Measurements from ENCODE around the gene UPP2.

UPP2 gene

DNA sequence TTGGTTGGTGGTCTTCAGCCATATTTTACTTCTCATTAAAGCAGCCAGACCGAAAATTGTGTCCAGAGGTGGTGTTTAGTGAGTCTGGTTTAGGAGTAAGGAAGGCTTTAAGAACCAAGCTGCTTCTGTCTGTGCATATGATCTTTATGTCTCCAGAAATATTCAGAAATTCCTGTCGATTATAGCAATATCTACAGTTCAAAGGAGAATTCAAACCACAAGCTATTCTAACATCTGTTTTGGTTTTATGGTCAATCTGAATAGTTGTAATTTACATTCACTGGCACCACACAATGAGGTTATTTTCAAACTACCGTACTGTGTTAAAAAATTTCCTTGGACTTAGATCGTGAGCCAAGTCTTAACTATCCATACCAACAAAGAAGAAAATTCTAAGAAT lies 11.3 kb downstream of the UPP2 start:
- no peak for DNase-seq

DNA sequence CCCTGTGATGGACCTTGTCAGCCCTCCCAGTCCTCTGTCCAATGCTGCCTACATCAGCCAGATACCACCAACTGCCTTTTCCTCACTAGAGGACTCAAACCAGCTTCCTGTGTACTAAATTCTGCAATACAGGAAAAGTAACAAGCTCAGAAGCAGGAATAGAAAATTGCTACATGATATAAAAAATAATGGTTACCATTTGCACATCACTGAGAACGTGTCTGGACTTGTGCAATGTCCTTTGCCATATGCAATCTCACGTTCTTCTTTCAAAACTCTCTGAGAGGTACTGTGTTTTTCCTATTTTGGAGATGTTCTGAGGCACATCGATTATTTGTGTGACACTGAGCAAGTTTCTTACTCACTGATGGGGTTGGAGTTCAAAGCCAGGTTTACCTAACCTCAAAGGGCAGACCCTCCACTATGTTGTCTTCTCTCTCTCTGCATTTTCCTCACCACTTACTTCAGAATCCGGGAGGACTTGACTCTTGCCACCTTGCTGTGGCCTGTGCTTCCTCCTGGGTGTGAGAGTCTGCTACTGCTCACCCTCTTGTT lies 12.1 kb downstream of the UPP2 start:
- no peak for DNase-seq

- no peak for DNase-seq
Observed at GRCh38 chr2:158114516-158114915, 12.8 kb downstream of the UPP2 start.

- DNase-seq, result no peak
Observed at GRCh38 chr2:158115202-158115767, 13.6 kb downstream of the UPP2 start.

DNA sequence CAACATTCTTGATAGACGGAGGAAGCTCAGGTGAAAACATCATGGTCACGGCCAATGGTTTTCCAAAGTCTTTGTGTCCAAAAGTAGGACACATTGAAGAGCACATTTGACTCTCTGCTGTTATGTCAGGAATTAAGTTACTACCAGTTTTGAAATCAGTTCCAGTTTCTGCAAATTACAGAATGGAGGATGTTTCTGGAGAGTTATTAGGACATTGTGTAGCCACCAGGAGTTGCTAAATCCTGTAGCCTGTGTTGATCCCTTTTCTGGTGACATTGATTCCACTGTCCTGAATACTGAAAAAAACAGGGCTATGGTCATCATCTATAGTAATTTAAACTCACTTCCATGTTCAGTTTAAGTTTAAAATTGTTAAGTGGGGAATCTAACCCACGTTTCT lies 15.3 kb downstream of the UPP2 start:
- no peak for DNase-seq

DNA sequence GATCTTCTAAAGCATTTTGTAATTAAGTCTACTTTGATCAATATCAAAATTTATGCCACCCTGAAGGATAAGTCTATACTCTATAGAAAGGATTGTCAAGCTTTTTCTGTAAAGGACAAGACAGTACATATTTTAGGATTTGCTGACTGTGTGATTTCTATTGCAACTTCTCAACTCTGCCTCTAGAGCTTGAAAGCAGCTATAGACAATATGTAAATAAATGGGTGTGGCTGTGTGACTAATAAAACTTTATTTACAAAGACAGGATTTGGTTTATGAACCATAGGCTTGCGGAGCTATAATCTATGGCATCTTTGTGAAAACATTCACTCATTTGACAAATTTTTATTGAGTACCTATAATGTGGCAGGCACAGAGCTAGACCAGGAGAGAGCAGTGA lies 18.4 kb downstream of the UPP2 start:
- DNase-seq, result no peak

- DNase-seq, result no peak
Observed at GRCh38 chr2:158120664-158121641, 19.3 kb downstream of the UPP2 start.

GRCh38 chr2:158124896-158125295 lies 23.2 kb downstream of the UPP2 start:
- no peak for DNase-seq

DNA sequence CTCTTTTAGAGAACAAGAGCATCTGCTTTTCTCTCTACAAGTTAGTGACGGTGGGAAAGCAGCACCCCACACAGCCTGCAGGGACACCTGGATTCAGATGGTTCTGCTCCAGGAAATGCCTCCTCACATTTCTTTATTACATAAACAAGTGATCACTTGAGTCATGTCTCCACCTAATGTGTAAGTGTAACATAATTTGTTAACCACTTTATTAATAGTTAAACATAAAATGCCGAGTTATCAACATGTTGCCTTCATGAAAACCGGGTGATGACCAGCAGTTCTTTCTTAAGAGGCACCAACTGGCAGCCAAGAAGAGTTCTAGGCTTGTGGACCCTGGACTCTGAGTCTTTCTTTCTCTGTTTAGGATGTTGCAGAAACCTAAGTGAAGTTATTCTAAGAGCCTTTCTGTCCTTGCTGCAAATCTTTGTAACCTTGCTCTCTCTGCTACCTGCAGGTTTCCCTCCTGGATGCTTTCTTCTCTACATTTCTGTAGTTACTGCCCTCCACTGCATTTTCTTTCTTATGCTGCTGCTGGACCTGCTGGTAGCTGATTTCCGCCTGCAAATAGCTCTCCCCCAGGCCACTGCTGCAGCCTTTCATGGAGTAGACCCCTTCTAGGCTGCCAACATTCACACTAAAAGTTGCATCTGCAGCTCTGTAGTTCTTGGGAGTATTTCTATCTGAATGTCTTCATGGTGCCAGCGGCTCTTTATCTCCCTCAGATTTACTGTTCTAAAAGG lies 24.3 kb downstream of the UPP2 start:
- DNase-seq, result no peak

DNA sequence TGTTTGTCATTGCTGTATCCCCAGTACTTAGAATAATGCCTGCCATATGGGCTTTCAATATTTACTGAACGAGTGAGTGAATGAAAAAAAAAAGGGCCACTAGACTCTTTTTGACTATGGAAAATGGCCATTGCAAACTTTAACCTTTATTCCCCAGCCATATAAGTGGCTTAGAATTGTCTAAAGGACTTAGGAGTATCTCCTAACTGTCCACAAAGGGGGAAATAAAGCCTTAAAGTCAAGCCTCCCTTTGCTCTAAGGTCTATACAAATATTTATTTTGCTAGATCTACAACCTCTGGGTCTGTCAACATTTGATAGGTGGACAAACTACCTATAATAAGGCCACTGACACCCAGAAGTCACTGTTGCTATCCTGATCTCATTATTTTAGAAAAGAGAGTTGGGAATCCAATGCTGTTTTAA lies 25.7 kb downstream of the UPP2 start:
- DNase-seq, result no peak

GRCh38 chr2:158128168-158128973 lies 26.7 kb downstream of the UPP2 start:
- no peak for DNase-seq

DNA sequence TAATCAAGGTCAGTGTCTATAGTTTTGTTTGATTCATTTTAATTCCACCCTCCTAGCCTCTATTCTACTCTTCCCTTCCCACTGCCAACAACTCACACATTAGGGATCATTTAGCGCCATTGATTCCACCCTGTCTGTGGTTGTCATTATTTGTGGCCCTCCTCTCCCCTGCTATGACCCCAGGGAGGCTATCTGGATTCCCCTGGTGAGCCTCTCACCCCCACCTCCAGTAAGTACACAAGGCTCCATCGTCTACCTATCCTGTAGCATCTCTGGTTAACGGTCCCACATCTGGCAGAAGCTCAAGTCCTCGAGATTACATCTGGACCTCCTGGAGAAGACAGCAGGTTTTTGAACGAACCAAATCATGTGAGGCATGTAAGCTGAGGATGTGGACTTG lies 27.4 kb downstream of the UPP2 start:
- DNase-seq, result no peak

DNA sequence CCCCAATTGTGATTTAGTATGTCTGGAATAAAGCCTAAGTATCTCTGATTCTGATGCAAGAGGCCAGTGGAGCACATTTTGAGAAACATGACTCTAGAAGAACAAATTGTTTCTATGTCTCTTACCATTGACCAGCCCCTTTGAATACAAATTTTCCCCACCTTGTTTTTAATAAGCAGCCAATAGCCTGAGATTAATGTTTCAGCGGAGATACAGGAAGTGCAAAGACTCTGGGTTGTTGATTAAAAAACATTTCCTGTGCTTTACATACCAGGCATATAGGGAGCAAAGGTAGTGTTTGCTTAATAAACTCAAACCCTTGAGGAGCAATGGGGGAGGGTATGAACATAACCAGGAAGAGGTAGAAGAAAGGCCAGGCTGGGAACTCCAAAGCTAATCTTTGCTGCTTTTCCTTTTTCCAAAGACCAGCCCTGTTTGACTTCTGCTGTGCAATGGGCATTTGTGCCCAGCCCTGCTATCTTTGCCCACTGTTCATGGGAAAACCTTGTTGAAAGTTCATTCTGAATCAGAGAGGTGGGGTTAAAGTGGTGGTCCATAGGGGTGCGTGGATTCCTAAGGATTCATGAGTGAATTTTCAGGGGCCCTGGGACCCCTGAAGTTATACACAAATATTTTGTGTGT lies 29.3 kb downstream of the UPP2 start:
- no peak for DNase-seq

GRCh38 chr2:158131483-158131912 lies 29.8 kb downstream of the UPP2 start:
- no peak for DNase-seq

DNA sequence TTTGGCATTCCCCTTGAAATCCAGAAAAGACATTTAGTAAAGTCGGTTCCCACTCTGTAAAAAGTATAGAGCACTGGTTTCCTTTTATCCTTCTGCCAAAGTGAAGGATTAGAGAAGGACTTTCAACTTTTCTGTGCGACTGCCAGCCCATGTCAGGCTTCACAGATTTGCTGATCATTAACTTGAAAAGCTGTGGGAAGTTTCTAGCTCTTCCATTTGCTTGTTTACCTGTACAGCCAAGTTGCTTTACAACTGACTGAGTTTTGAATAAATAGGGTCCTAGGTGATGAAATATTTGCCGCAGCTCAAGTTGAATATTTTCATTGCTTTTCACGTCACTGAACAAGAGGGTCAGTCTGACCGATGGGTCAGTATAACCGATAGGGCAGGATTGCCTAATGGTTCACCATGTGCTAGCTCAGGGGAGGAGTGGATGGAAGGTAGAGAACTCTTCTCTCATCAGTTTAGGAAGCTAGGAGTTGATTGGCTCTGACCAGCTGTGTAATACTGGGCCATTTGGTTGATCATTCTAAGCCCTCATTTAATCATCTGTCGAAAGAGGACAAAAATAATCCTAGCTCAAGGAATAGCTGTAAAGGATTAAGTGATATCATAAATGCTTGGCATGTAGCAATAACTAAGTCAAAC lies 30.4 kb downstream of the UPP2 start:
- DNase-seq, result no peak

GRCh38 chr2:158134055-158134454 lies 32.4 kb downstream of the UPP2 start:
- DNase-seq, result no peak

- no peak for DNase-seq
Observed at GRCh38 chr2:158134655-158135054, 33.0 kb downstream of the UPP2 start.

GRCh38 chr2:158135096-158135495 lies 33.4 kb downstream of the UPP2 start:
- no peak for DNase-seq

DNA sequence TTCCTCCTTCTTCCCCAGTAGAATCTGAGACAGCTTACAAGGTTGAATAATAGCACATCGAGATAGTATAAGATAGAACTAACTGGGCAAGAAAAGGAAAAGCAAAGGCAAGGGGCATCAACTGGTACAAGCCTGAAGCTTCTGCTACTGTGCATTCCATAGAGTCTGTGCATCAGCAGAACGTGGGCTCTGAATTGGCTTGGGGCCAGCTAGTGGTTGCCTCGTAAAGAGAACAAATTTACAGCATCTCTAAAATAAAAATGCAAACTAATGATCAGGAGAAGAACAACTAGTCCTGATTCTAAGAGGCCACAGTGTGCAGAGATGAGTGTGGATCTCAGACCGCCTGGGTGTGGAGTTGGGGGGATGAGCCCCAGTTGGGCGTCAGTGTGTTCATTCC lies 36.6 kb downstream of the UPP2 start:
- DNase-seq, result no peak

GRCh38 chr2:158140201-158140600 lies 38.5 kb downstream of the UPP2 start:
- no peak for DNase-seq

- no peak for DNase-seq
Observed at GRCh38 chr2:158142165-158142564, 40.5 kb downstream of the UPP2 start.

Data from activated CD4-positive, alpha-beta T cell treated with anti-CD3 and anti-CD28 coated beads, Interleukin-10, Interleukin-2, amounts not matched to agents 100 ng/mL and 50 ng/mL, durations not matched to agents 16 hours and 8 hours (primary cell).